HG02763 (cell line): ENCODE data around the gene CREB3L1.

Experiments used
- ATAC-seq: cut with Tn5 transposase; IDR thresholded peaks from one replicate; pipeline ENCODE4 v1.9.1; 2021; ENCODE audit warnings: mild to moderate bottlenecking, moderate library complexity; ENCODE audit not compliant: unreplicated experiment

CREB3L1 gene, protein sequence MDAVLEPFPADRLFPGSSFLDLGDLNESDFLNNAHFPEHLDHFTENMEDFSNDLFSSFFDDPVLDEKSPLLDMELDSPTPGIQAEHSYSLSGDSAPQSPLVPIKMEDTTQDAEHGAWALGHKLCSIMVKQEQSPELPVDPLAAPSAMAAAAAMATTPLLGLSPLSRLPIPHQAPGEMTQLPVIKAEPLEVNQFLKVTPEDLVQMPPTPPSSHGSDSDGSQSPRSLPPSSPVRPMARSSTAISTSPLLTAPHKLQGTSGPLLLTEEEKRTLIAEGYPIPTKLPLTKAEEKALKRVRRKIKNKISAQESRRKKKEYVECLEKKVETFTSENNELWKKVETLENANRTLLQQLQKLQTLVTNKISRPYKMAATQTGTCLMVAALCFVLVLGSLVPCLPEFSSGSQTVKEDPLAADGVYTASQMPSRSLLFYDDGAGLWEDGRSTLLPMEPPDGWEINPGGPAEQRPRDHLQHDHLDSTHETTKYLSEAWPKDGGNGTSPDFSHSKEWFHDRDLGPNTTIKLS

DNA sequence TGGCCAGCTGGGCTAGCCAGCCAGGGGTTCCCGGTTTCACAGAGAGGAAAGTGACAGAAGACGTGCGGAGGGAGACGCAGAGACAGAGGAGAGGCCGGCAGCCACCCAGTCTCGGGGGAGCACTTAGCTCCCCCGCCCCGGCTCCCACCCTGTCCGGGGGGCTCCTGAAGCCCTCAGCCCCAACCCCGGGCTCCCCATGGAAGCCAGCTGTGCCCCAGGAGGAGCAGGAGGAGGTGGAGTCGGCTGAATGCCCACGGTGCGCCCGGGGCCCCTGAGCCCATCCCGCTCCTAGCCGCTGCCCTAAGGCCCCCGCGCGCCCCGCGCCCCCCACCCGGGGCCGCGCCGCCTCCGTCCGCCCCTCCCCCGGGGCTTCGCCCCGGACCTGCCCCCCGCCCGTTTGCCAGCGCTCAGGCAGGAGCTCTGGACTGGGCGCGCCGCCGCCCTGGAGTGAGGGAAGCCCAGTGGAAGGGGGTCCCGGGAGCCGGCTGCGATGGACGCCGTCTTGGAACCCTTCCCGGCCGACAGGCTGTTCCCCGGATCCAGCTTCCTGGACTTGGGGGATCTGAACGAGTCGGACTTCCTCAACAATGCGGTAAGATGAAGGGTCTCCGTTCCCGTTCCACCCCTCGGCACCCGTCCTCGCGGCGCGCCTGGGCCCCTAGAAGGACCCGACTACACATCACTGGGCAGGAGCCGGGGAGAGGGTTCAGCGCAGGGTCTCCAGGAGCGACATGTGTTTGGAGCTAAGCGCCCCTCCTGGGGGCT, at the start of gene CREB3L1:
CREB3L1 (plus strand) TSS at position 41 of the 765 bp plus-strand sequence; CDS start at position 491, 450 bp downstream.
- ATAC-seq = no peak

GRCh38 chr11:46229230-46229629, 48.2 kb upstream of the CREB3L1 start:
- no peak for ATAC-seq

DNA sequence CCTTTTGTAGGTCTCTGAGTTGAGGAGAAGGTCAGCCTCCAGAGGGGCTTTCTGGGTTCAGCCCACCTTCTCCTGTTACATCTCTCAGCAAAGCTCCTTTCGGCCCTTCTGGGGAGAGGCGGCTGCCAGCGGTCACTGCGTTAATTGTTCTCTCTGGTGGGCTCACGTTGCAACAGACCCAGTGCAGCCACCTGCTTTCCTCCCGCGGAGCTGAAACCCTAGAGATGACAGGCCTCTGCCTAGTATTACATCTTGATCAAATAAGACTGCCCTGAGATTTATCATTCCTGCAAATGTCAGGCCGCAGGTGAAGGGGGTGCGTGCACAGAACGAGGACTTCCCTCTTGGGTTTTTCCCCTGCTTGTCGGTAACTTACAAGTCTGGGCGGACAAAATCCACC, 43.2 kb upstream of the CREB3L1 start:
- ATAC-seq = no peak

- ATAC-seq = no peak
Observed at GRCh38 chr11:46235777-46236688, 41.4 kb upstream of the CREB3L1 start.

- ATAC-seq = no peak
Observed at GRCh38 chr11:46236918-46237247, 40.6 kb upstream of the CREB3L1 start.

GRCh38 chr11:46237248-46238077, 40.0 kb upstream of the CREB3L1 start:
- no peak for ATAC-seq

GRCh38 chr11:46238078-46238966, 39.1 kb upstream of the CREB3L1 start:
- ATAC-seq = no peak

GRCh38 chr11:46238967-46239800, 38.3 kb upstream of the CREB3L1 start:
- no peak for ATAC-seq

DNA sequence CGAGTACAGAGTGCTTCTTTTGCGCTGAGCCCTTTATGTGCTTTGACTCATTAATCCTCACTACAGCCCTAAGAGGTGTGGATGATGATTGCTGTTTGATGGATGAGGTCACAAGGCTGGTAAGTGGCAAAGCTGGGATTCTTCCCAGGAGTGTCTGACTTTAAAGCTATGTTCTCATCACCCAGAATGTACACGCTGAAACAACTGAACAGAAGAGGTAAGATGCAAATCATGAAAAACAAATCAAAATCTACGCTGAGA, 37.7 kb upstream of the CREB3L1 start:
- no peak for ATAC-seq

GRCh38 chr11:46240371-46240770, 37.1 kb upstream of the CREB3L1 start:
- no peak for ATAC-seq

DNA sequence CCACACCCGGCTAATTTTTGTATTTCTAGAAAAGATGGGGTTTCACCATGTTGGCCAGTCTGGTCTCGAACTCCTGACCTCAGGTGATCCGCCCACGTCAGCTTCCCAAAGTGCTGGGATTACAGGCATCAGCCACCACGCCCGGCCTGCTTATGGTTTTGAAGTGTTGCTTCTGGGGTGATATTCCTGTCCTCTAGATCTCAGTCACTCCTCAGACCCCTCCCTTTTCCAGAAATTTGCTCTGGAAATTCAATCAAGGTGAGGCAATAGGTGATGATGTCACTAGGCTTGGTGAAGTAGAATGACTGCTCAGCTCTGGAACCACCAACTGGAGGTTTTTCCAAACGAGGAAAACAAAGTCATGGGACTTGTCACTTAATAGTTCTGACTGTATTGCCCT, 36.6 kb upstream of the CREB3L1 start:
- no peak for ATAC-seq

- no peak for ATAC-seq
Observed at GRCh38 chr11:46242041-46242951, 35.2 kb upstream of the CREB3L1 start.

- peak; percentile 79 for ATAC-seq
Observed at GRCh38 chr11:46242952-46243795, 34.3 kb upstream of the CREB3L1 start.

- no peak for ATAC-seq
Observed at GRCh38 chr11:46243796-46244109, 33.7 kb upstream of the CREB3L1 start.

DNA sequence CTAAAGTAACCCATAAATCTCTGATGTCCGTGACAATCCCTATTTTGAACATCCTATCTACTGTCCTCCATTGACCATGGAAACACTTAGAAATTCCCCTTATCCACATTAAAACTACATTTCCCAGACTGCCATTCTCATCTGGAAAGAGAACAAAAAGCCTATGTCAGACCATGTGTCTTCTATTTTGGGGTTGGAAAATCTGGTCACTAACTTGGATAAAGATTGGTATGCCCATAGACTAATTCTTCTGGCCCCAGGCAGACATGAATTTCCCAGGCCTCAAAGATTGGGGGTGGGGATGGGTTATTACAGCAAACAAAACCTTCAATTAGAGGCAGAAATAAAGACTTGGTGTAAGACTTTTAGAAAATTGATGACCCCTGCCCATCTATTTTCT, 30.9 kb upstream of the CREB3L1 start:
- no peak for ATAC-seq

GRCh38 chr11:46247090-46247489, 30.4 kb upstream of the CREB3L1 start:
- ATAC-seq = no peak

- ATAC-seq = no peak
Observed at GRCh38 chr11:46247659-46248058, 29.8 kb upstream of the CREB3L1 start.
